AG20443 (cell line): Measurements from ENCODE around the gene ARNT2.
A peak's percentile ranks its signal among the peaks of the same experiment; 100 is the strongest.
"Not testable (repeated sequence)": the region's sequence is repeated elsewhere in the genome, so short reads cannot be mapped to it uniquely, and the experiment has no call there.

ENCODE experiments used
- DNase-seq: peaks from one replicate; pipeline ENCODE4 v3.0.0; 2012; ENCODE audit warnings: low spot score, mixed read lengths

Gene ARNT2

GRCh38 chr15:80615783-80616391, 211.7 kb downstream of the ARNT2 start:
- peak; percentile 71 for DNase-seq

- no peak for DNase-seq
These were observed 214.7 kb downstream of the ARNT2 start for GRCh38 chr15:80618685-80619400.

GRCh38 chr15:80619680-80620079, 215.5 kb downstream of the ARNT2 start:
- DNase-seq, result peak; percentile 50

GRCh38 chr15:80620141-80620540, 216.0 kb downstream of the ARNT2 start:
- no peak for DNase-seq

GRCh38 chr15:80620931-80621330, 216.7 kb downstream of the ARNT2 start:
- DNase-seq, result no peak

DNA sequence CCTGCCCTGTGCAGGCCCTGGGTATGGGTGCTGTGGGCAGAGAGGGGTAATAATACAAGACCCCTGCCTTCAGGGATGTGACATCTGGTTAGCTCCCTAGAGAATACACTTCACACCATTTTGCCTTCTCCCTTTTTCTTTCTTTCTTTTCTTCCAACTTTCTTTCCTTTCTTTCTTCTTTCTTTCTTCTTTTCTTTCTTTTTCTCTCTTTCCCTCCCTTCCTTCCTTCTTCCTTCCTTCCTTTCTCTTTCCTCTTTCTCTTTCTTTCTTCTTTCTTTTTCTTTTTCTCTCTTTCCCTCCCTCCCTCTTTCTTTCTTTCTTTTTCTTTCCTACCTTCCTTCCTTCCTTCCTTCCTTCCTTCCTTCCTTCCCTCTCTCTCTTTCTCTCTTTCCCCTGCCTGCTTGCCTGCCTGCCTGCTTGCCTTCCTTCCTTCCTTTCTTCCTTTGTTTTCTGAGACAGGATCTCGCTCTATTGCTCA, 222.5 kb downstream of the ARNT2 start:
- DNase-seq, result no peak

GRCh38 chr15:80629355-80629754, 225.2 kb downstream of the ARNT2 start:
- no peak for DNase-seq

- DNase-seq, result no peak
These were observed 226.8 kb downstream of the ARNT2 start for GRCh38 chr15:80630981-80631380.

DNA sequence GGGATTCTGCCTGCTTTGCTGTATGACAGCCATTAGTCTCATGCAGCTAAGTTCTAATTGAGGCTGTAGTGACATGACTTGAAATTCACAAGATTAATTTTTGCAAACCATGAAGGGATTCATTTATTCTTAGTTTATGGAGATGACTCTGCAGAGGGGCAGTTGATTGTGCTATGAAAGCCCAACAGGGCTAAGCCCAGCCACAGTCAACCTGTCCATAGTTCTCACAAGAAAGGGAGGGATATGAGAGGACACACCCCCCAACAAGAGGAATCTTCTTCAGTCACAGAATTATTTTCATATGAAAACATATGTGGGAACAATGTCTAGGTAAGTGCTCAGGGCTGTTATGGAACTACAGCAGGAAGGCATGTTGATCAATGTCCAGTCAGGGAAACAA, 229.0 kb downstream of the ARNT2 start:
- no peak for DNase-seq

DNA sequence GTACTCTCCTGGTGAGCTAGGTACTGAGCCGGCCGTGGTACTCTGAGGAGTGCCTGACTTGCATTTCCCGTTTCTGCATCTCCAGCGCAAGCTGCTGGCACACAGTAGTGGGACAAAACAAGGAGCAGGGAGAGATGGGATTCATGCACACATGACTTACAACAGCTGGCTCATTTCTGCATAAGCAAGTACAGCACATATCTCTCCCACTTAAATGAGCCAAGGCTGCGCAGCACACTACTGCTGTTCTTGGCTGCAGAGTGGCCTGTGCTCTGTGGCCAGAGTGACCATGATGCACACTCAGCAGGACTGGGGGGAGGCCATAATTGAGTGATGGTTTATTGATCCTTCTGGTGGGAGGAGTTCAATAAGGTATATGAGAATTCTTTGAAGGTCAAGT, 231.8 kb downstream of the ARNT2 start:
- DNase-seq, result no peak

GRCh38 chr15:80636675-80637074, 232.5 kb downstream of the ARNT2 start:
- DNase-seq, result no peak

DNA sequence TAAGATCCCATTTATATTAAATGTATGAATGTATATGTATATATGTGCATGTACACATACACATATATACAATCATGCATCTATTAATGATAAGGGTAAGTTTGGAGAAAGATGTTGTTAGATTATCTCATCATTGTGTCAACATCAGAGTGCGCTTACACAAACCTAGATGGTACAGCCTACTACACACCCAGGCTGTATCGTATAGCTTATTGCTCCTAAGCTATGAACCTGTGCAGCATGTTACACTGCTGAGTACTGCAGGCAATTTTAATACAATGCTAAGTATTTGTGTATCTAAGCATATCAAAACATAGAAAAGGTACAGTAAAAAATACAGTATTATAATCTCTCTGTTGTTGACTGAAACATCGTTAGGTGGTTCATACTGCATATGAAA, 233.6 kb downstream of the ARNT2 start:
- no peak for DNase-seq

- no peak for DNase-seq
These were observed 234.5 kb downstream of the ARNT2 start for GRCh38 chr15:80638553-80639167.

DNA sequence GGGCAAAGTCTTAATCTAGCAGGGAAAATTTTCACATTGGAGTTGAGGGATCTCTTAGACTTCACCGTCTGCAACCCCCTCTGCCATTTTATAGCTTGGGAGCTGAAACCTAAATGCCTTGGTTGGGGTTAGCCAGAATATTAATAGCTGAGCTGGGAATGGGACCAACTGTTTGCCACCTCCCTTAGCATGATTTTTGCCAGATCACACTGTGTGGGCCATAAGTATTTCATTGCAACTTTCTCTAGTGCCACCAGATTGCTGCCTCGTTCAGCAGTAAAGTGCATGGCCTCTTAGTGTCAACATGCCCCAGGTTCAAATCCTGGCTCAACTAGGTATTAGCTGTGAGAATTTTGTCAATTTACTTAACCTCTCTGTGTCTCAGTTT, 235.0 kb downstream of the ARNT2 start:
- DNase-seq, result no peak

DNA sequence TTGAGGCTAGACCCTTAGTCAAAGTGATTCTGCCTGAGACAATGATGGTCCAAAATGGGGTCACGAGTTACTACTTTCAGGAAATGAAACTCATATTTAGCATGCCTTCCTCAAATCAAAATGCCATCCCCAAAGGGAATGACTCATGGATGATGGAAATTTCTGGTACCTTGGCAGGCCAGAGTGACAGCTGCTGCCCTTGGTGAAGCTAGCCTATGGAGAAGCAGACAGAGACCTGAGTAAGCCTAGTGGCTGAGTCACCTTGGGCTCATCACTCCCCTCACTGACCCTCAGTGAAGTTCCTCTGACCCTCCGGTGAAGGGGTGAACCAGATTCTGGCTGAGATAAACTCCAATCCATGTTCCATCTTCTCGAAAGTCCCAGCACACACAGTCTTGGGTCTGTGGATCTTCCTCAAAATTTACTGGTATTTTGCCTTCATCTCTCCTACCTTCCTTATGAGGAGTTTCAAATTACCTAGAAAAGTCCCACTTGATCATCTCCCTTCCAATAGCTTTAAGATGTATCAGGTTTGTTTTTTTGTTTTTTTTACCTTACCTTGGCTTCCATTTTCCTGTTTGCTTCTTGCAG, 236.4 kb downstream of the ARNT2 start:
- no peak for DNase-seq

DNA sequence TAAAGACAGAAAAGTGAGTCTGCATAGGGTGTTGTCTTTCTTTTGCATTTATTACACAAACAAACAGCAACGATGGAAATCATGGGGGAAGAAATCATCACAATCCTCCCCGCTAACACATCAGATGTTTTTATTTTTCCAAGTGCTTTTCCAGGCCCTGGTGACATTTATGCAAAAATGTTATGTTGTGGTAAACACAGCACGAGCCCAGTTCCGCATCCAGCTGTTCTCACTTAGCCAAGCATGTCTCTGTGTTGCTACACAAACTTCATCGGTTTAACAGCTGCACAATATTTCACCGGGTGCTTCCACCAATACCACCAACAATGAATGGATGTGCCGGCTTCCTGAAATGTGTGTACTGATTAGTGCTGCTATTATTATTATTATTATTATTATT, 237.2 kb downstream of the ARNT2 start:
- no peak for DNase-seq

DNA sequence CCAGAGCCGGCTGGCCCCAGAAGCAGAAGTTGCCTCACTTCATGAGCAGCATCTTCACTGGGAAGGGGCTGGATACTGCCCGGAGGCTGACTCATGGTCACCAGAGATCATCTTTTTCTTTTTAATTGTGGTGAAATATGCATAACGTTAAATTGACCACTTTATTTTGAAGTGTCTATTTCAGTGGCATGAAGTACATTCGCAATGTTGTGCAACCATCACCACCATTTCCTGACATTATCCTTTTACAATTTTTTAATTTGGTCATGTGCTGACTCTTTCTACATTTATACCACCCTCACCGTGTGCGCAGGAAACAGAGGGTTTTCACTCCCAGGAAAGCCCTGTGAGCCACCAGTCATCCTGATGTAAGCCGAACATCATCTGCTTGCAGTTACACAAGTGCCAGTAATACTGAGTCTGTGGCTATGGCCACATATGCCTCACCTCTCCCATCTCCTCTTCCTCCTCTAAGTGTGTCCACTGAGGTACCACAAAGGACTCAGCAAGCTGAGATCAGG, 239.3 kb downstream of the ARNT2 start:
- DNase-seq, result peak; percentile 63

DNA sequence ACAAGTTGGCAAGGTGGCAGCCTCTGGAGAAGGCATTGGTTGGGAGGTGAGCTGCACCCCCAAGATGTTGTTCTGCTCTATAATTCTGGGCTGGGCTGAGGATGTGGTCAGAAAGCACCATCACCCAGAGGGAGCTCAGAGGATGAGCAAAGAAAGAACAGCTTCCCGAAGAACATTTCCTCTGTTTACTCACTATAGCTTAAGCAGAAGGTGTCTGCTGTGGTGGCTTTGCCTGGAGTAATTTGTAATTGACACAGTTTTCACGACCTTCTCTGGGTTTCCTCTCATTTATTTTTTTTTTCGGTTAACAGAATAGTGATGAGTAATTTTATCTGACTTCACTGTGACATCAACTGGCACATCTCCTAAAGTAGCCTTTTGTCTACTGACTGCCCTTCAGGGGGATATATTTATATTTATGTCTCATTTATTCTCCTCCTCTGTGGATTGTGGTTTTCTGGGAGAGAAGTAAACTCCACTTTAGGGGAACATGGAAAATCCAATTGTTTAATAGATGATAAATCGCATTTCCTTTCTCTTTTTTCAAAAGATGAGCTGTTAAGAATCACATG, 241.4 kb downstream of the ARNT2 start:
- DNase-seq, result peak; percentile 34

- DNase-seq, result not testable (repeated sequence)
These were observed 243.2 kb downstream of the ARNT2 start for GRCh38 chr15:80647424-80647823.
